IMR-90 (cell line): Measurements from ENCODE around the gene POLR1G.

Experiments
- CEBPB ChIP-seq: IDR thresholded peaks from 2 replicates; pipeline ENCODE4 v1.6.1; 2012; ENCODE audit warnings: low read depth, low read length, improper control_type of control experiment
- CTCF ChIP-seq: conservative IDR thresholded peaks from 2 replicates; pipeline ENCODE4 v1.5.1; 2012; ENCODE audit warnings: mild to moderate bottlenecking, low read depth, low read length, improper control_type of control experiment

- TF ChIP-seq CTCF = peak; percentile 44
- no peak for TF ChIP-seq CEBPB
These were observed 2.5 kb upstream of the POLR1G start for GRCh38 chr19:45403781-45404556.
